Lung (tissue), 12 donors: ENCODE results near the gene RPAIN. TPM values are rescaled to one million over a fixed set of nuclear protein-coding genes. Genes with fewer than 3 reads are reported as not detected.
A peak's percentile ranks its signal among the peaks of the same experiment; 100 is the strongest.

ENCODE experiments used
- ATAC-seq: fragments of 200-7000 bp; cut with Tn5 transposase; one replicate; pipeline ENCODE4 v1.9.1; 2020; ENCODE audit warnings: moderate number of reproducible peaks; ENCODE audit not compliant: insufficient read depth, low FRiP score
- DNase-seq, 3 donors: peaks; one replicate each; pipeline ENCODE4 v3.0.0-alpha.2; 2013 to 2017
- H3K27ac ChIP-seq, 2 donors: one replicate each; pipeline ENCODE4 v1.5.1; 2013; ENCODE audit warnings: mild to moderate bottlenecking in 2 of 2, moderate library complexity in 2 of 2, control low read depth in 1 of 2, inconsistent platforms in 1 of 2, low read depth in 1 of 2, low read length in 1 of 2
- H3K27me3 ChIP-seq, 3 donors: one replicate each; pipeline ENCODE4 v1.5.1; 2013; ENCODE audit warnings: low read length in 2 of 3; ENCODE audit not compliant: control insufficient read depth in 3 of 3, insufficient read depth in 3 of 3
- H3K36me3 ChIP-seq, 4 donors: one replicate each; pipeline ENCODE4 v1.5.1; 2013; ENCODE audit warnings: low read length in 4 of 4, mild to moderate bottlenecking in 1 of 4, moderate library complexity in 1 of 4; ENCODE audit not compliant: control insufficient read depth in 4 of 4, insufficient read depth in 4 of 4
- H3K4me1 ChIP-seq, 5 donors: one replicate each; pipeline ENCODE4 v1.5.1; 2013; ENCODE audit warnings: low read length in 5 of 5, mild to moderate bottlenecking in 2 of 5, moderate library complexity in 1 of 5; ENCODE audit not compliant: control insufficient read depth in 5 of 5, insufficient read depth in 5 of 5
- H3K4me3 ChIP-seq: one replicate; pipeline ENCODE4 v1.5.1; 2013; ENCODE audit warnings: mild to moderate bottlenecking, control low read depth, moderate library complexity
- H3K9ac ChIP-seq, 2 donors: one replicate each; pipeline ENCODE4 v1.5.1; 2013; ENCODE audit warnings: low read length in 2 of 2, control low read depth in 1 of 2; ENCODE audit not compliant: insufficient read depth in 1 of 2
- H3K9me3 ChIP-seq, 4 donors: one replicate each; pipeline ENCODE4 v1.5.1; 2013; ENCODE audit warnings: low read length in 3 of 4, mild to moderate bottlenecking in 1 of 4, moderate library complexity in 1 of 4; ENCODE audit not compliant: control insufficient read depth in 4 of 4, insufficient read depth in 3 of 4
- WGBS, 2 donors: extraction: QIAGEN DNeasy Blood & Tissue Kit; methylation state at CpG; one replicate each; pipeline ENCODE4 v1.1.7; 2013; 5-methylcytosine and 5-hydroxymethylcytosine counted together
- polyA plus RNA-seq, 2 donors: library from polyadenylated mRNA; stranded (reverse); fragments of 200-250 nt; gene quantifications; one replicate each; pipeline ENCODE4 v1.2.1, GENCODE V29; 2013
- total RNA-seq, 2 donors: library from RNA; depleted of rRNA in 1 of 2; stranded (reverse); fragments of >200 nt in 1 of 2; gene quantifications; one replicate each; pipeline ENCODE4 v1.2.1, GENCODE V29; 2014 to 2021
- TF ChIP-seq, protein P1 (sequence below): IDR thresholded peaks from 2 replicates; pipeline ENCODE4 v1.5.1; 2012; ENCODE audit warnings: mild to moderate bottlenecking; ENCODE audit errors: control extremely low read depth, extremely low read depth
- donor health status: control.
- donor health status: control.
- donor health status: Bipolar disorder and iron deficiency.
- donor health status: healthy.
- donor health status: DM: yes; HTN: yes; CAD: no.

RPAIN gene
- total and polyA plus RNA-seq, 4 donors, result 30.3 to 75.6 (median 39.3) TPM

DNA sequence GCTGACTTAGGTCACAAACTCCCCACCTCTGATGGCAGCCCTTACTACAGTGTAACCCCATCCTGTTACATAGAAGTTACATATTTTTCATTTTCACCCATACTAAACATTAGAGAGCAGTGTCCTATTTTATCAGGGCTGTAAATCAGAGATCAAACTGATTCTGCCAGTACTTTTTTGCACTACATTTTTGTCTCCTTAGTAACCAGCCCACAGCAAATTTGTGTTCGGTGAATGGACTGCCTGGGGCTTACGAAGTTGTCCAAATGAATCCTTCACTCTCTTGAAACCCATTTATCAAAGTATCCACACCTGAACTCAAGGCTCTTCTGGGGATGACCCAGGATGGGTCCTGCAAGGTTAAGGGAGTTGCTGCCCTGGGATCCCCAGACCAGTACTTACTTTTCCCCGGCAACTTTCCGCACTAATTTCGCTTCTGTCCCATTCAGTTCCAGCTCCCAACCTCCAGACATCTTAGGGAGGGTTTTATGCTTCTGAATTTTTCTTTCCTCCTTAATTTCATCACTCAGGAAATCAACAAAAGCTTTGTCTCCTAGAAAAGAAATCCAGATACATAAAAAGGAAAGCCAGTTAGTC lies 17.8 kb downstream of the RPAIN start:
- H3K36me3 ChIP-seq, result peaks cover 20 to 34% (median 26%) of the 10 kb centered on the region in 4 donors
- no peak overlapping the region for H3K4me3 ChIP-seq
- peaks cover 0 to 9% (median 6%) of the 10 kb centered on the region in 5 donors for H3K4me1 ChIP-seq
- H3K9me3 ChIP-seq, result peaks cover 0 to 3% (median 0%) of the 10 kb centered on the region in 4 donors
- DNase-seq, result no peak
- ATAC-seq, result no peak
- 61 to 78% methylated on average over 5 of the region's 5 CpGs for WGBS, 2 donors
- no peak overlapping the region for H3K27ac ChIP-seq
- peak overlapping the region; percentile 79 to 82 for H3K9ac ChIP-seq
- no peaks in the 10 kb centered on the region for H3K27me3 ChIP-seq
- TF ChIP-seq, protein P1, sequence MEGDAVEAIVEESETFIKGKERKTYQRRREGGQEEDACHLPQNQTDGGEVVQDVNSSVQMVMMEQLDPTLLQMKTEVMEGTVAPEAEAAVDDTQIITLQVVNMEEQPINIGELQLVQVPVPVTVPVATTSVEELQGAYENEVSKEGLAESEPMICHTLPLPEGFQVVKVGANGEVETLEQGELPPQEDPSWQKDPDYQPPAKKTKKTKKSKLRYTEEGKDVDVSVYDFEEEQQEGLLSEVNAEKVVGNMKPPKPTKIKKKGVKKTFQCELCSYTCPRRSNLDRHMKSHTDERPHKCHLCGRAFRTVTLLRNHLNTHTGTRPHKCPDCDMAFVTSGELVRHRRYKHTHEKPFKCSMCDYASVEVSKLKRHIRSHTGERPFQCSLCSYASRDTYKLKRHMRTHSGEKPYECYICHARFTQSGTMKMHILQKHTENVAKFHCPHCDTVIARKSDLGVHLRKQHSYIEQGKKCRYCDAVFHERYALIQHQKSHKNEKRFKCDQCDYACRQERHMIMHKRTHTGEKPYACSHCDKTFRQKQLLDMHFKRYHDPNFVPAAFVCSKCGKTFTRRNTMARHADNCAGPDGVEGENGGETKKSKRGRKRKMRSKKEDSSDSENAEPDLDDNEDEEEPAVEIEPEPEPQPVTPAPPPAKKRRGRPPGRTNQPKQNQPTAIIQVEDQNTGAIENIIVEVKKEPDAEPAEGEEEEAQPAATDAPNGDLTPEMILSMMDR, result no peak

DNA sequence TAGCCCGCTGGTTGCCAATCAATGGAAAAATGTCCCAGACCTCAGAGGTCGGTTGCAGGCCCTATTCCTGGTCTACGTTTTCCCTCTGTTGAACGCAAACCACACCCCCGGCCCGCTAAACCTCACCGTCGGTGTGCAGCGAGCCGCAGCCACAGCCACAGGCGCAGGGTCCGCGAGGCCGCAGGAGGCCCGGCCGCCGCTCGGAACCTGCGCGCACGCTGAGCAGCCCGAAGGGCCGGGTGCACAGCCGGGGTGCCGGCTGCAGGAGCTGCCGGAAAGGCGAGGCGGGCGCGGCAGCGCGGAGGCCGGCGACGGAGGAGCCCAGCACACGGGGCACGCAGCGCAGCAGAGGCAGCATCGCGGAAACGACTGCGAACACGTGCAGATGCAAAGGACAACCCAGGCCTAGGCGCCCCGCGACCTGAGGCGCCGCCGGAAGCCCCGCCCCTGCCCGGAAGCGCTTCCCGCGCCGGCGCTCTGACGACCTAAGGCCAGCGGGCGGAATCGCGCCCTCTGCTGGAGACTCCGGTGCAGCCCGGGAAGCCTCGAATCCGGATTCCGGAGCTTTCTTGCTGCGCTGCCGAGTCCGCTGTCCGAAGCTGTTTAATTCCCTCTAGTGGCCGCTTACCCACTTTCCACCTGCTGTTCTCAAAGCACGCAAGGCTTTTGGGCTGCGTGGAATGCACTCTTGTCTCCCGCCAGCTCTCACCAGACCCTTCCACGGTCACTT lies 18.9 kb downstream of the RPAIN start, which contains the start of gene C1QBP:
Gene C1QBP (minus strand): TSS at position 440 of the 730 bp plus-strand sequence. CDS start 82 bp downstream, at position 358.
- peak; percentile 98 for ATAC-seq
- DNase-seq, result peak; percentile 93 to 96 (median 94)
- H3K27ac ChIP-seq, result peak within 1 kb of the TSS; percentile 47 to 92
- TF ChIP-seq, protein P1, result peak; percentile 97
- peaks cover 0 to 3% (median 0%) of the 10 kb centered on the region in 4 donors for H3K9me3 ChIP-seq
- WGBS, 2 donors, result 0% methylated on average over 68 to 75 of the region's 75 CpGs
- H3K4me3 ChIP-seq, result peak within 1 kb of the TSS; percentile 96
- H3K4me1 ChIP-seq, result peaks cover 0 to 9% (median 6%) of the 10 kb centered on the region in 5 donors
- H3K9ac ChIP-seq, result peak within 1 kb of the TSS; percentile 79 to 82
- H3K27me3 ChIP-seq, result no peaks in the 10 kb centered on the region
- H3K36me3 ChIP-seq, result peaks cover 19 to 33% (median 22%) of the 10 kb centered on the region in 4 donors

DNA sequence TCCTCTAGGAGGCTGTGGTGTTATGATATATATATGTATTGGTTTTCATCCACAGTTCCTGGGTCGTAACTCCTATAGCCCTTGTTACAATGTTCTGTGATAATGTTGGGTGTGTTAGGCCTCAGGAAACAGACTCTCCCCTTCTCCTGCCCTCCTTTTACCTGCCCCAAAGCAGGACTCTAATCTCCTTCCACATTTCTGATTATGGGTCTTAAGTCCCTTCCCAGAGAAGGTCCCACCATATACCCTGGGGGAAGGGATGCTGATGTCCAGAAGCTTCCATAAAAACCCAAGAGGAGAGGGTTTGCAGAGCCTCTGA lies 19.4 kb downstream of the RPAIN start:
- Histone ChIP-seq H3K4me3 (no peak overlapping the region), H3K27me3 (no peaks in the 10 kb centered on the region), H3K9me3 (no peaks in the 10 kb centered on the region), H3K9ac (no peak overlapping the region), H3K4me1 (peaks cover 0 to 9% (median 6%) of the 10 kb centered on the region in 5 donors), H3K36me3 (peaks cover 20 to 33% (median 25%) of the 10 kb centered on the region in 4 donors), H3K27ac (peak overlapping the region; percentile 47 to 92)
- no peak for DNase-seq
- ATAC-seq, result no peak
- 15 to 21% methylated on average over 1 of the region's 1 CpG for WGBS, 2 donors
- TF ChIP-seq, protein P1, result no peak
